IgD-negative memory B cell (primary cell): ENCODE results near the gene CXCL9. TPM values are rescaled to one million over a fixed set of nuclear protein-coding genes. Genes with fewer than 3 reads are reported as not detected.
"Not testable (repeated sequence)": the region's sequence is repeated elsewhere in the genome, so short reads cannot be mapped to it uniquely, and the experiment has no call there.

Experiments used
- H3K27ac Mint-ChIP-seq, 3 donors: one replicate each; pipeline ENCODE4 v1.8.0; 2020 to 2022; ENCODE audit warnings: mild to moderate bottlenecking in 3 of 3, mixed read lengths in 3 of 3, moderate library complexity in 1 of 3
- H3K27me3 Mint-ChIP-seq: one replicate; pipeline ENCODE4 v1.8.0; 2021; ENCODE audit warnings: mixed read lengths
- H3K36me3 Mint-ChIP-seq: one replicate; pipeline ENCODE4 v1.8.0; 2020; ENCODE audit warnings: mild to moderate bottlenecking, mixed read lengths
- H3K4me1 Mint-ChIP-seq, 3 donors: one replicate each; pipeline ENCODE4 v1.8.0; 2020 to 2022; ENCODE audit warnings: mixed read lengths in 3 of 3, mild to moderate bottlenecking in 1 of 3
- H3K4me3 Mint-ChIP-seq, 4 donors: one replicate each; pipeline ENCODE4 v1.8.0; 2020 to 2022; ENCODE audit warnings: mild to moderate bottlenecking in 4 of 4, mixed read lengths in 4 of 4, moderate library complexity in 3 of 4
- H3K9me3 Mint-ChIP-seq, 3 donors: one replicate each; pipeline ENCODE4 v1.8.0; 2020 to 2021; ENCODE audit warnings: mixed read lengths in 3 of 3, mild to moderate bottlenecking in 1 of 3
- polyA plus RNA-seq: library from polyadenylated mRNA; unstranded; fragments of 300-500 nt; fragmentation: Illumina TruSeq; gene quantifications from one replicate; pipeline ENCODE4 v1.2.3, GENCODE V29; 2021

Gene CXCL9
- not detected for polyA plus RNA-seq

DNA sequence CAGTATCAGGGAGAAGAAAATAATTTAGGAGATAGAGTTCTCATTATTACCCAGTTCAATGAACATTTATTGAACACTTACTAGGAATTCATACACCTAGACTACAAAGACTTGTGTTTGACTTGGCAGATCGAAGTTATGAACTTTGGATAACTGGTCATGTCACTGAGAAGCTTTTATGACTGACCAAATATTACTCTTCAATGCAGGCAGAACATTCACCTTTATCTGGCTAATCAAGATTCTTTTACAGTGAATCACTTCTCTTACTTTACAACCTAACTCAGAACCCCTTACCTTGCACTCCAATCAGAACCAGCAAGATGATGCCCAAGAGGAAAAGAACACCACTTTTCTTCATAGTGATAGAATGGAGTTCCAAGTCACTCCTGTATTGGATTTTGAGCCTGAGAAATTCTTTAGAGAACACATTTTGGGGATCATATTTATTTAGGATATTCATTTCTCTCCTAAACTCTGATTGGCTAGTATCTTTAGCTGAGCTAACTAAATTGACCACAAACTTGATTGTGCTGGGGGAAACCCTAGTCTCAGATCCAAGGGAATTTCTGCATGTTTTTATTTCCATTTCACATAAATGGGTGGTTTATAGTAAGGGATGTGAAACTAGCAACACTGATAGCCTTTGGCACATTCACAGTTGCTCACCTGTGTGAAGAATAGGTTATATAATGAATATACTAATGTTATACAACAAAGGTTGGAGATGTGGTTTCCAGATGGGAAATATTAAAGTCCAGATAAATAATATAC lies at the start of gene CXCL9:
Gene CXCL9, minus strand, starts transcription at position 421 of the 774 bp plus-strand sequence. Its CDS starts 60 bp downstream, at position 361.
- Mint-ChIP-seq H3K27ac (no peak within 1 kb of the TSS), H3K9me3 (no peaks in the 10 kb centered on the region), H3K4me3 (no peak within 1 kb of the TSS), H3K36me3 (peaks cover 2% of the 10 kb centered on the region), H3K4me1 (peaks cover 6 to 10% (median 6%) of the 10 kb centered on the region in 3 donors), H3K27me3 (no peaks in the 10 kb centered on the region)

DNA sequence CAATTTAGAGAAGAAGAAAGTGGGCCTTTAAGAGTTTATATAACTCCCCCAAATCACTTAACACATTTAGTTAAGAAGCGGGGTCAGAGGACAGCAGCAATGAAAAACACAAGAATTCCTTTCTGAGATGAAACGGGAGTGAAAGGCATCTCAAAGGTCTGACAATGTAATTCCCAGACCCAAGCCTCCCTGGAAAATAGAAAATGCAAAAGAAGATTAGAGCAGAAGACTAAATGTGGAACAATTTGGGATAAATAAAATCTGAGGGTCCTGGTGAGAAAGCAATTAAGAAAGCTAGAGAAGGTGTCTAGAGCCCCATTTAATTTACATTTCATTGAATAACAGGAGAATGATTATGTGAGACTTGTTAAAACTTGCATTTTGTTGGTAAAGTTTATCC lies 48.1 kb upstream of the CXCL9 start:
- H3K27ac Mint-ChIP-seq: peak overlapping the region in 2 of 3 donors; percentile 0 to 69
- H3K4me3 Mint-ChIP-seq: peak overlapping the region in 2 of 4 donors; percentile 3 to 80
- H3K36me3 Mint-ChIP-seq: no peaks in the 10 kb centered on the region
- H3K27me3 Mint-ChIP-seq: no peaks in the 10 kb centered on the region
- no peaks in the 10 kb centered on the region for H3K9me3 Mint-ChIP-seq
- H3K4me1 Mint-ChIP-seq: peaks cover 21 to 23% (median 22%) of the 10 kb centered on the region in 3 donors

DNA sequence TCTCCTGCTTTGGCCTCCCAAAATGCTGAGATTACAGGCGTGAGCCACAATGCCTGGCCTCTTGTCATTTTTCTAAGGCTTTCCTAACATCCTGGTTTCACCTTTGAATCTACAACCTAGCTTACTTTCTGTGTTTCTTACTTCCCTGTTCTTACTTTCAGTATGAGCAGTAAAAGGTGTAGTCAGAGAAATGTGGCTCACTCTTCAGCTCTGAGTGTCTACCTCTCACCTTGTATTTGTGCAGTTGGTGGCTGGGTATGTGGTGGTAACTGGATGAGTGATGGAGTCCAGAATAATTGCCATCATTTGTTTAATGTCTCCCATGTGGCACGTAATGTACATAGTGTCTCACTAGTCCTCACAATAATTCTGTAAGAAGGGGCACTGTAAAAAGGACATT lies 47.7 kb upstream of the CXCL9 start:
- Mint-ChIP-seq H3K9me3 (no peaks in the 10 kb centered on the region), H3K27me3 (no peaks in the 10 kb centered on the region), H3K4me3 (peak overlapping the region in 2 of 4 donors; percentile 67 to 83), H3K4me1 (peaks cover 18 to 19% (median 19%) of the 10 kb centered on the region in 3 donors), H3K27ac (peak overlapping the region; percentile 0 to 71 (median 69)), H3K36me3 (no peaks in the 10 kb centered on the region)

DNA sequence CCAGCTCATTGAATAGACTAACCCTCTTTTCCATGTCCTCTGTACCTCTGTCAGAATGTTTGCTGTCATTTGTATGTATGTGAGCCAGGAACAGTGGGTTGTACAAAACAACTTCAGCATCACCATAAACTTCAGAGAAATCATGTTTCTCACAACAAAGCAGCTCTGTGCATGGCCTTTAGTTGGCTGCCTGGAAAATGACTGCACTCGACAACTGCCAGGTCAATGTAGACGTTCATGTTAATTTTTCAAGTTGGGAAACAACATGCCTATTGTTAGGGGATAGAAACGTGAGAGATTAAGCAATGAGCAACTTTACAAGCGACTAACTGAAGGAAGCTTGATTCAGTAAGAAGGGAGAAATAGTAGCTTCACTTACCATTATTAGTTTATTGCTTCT lies 46.4 kb upstream of the CXCL9 start:
- H3K36me3 Mint-ChIP-seq: no peaks in the 10 kb centered on the region
- no peaks in the 10 kb centered on the region for H3K9me3 Mint-ChIP-seq
- no peak overlapping the region for H3K4me3 Mint-ChIP-seq
- H3K27me3 Mint-ChIP-seq: no peaks in the 10 kb centered on the region
- H3K27ac Mint-ChIP-seq: no peak overlapping the region
- peaks cover 14 to 17% (median 15%) of the 10 kb centered on the region in 3 donors for H3K4me1 Mint-ChIP-seq

DNA sequence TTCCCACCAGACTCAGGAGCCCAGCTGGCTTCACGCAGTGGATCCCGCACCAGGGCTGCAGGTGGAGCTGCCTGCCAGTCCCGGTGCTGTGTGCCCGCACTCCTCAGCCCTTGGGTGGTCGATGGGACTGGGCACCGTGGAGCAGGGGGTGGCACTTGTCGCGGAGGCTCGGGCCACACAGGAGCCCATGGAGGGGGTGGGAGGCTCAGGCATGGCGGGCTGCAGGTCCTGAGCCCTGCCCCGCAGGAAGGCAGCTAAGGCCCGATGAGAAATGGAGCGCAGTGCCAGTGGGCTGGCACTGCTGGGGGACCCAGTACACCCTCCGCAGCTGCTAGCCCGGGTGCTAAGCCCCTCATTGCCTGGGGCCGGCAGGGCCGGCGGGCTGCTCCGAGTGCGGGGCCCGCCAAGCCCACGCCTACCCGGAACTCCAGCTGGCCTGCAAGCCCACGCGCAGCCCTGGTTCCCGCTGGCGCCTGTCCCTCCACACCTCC lies 43.3 kb upstream of the CXCL9 start:
- H3K4me1 Mint-ChIP-seq, H3K27ac Mint-ChIP-seq, H3K27me3 Mint-ChIP-seq, H3K36me3 Mint-ChIP-seq, H3K4me3 Mint-ChIP-seq, H3K9me3 Mint-ChIP-seq: not testable (repeated sequence)

DNA sequence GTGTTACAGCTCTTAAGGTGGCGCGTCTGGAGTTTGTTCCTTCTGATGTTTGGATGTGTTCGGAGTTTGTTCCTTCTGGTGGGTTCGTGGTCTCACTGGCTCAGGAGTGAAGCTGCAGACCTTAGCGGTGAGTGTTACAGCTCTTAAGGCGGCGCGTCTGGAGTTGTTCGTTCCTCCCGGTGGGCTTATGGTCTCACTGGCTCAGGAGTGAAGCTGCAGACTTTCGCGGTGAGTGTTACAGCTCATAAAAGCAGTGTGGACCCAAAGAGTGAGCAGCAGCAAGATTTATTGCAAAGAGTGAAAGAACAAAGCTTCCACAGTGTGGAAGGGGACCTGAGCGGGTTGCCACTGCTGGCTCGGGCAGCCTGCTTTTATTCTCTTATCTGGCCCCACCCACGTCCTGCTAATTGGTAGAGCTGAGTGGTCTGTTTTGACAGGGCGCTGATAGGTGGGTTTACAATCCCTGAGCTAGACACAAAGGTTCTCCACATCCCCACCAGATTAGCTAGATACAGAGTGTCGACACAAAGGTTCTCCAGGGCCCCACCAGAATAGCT lies 42.6 kb upstream of the CXCL9 start:
- H3K27ac Mint-ChIP-seq, H3K36me3 Mint-ChIP-seq, H3K4me3 Mint-ChIP-seq, H3K9me3 Mint-ChIP-seq, H3K4me1 Mint-ChIP-seq, H3K27me3 Mint-ChIP-seq: not testable (repeated sequence)

DNA sequence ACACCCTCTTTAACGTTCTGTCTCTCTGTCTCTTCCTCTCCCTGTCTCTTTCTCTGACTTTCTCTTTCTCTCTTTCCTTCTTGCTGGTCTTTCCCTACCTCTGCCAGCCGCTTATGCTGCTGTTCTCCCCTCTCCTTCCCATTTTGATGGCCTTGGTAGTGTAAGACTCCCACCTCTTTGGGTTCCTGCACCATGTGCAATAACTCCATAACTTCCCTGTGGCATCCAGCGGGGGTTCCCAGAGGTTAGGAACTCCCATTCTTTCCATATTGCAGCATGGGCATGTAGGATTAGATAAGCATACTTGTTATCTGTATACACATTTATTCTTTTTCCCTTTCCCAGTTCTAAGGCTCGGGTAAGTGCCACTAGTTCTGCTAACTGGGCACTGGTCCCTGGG lies 37.4 kb upstream of the CXCL9 start:
- H3K4me1 Mint-ChIP-seq, H3K27ac Mint-ChIP-seq, H3K36me3 Mint-ChIP-seq, H3K4me3 Mint-ChIP-seq, H3K27me3 Mint-ChIP-seq, H3K9me3 Mint-ChIP-seq: not testable (repeated sequence)

DNA sequence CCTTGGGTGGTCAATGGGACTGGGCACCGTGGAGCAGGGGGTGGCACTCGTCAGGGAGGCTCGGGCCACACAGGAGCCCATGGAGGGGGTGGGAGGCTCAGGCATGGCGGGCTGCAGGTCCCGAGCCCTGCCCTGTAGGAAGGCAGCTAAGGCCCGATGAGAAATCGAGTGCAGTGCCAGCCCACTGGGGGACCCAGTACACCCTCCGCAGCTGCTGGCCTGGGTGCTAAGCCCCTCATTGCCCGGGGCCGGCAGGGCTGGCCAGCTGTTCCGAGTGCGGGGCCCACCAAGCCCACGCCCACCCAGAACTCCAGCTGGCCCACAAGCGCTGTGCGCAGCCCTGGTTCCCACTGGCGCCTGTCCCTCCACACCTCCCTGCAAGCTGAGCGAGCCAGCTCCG lies 36.0 kb upstream of the CXCL9 start:
- H3K27me3 Mint-ChIP-seq, H3K4me3 Mint-ChIP-seq, H3K27ac Mint-ChIP-seq, H3K9me3 Mint-ChIP-seq, H3K4me1 Mint-ChIP-seq, H3K36me3 Mint-ChIP-seq: not testable (repeated sequence)

DNA sequence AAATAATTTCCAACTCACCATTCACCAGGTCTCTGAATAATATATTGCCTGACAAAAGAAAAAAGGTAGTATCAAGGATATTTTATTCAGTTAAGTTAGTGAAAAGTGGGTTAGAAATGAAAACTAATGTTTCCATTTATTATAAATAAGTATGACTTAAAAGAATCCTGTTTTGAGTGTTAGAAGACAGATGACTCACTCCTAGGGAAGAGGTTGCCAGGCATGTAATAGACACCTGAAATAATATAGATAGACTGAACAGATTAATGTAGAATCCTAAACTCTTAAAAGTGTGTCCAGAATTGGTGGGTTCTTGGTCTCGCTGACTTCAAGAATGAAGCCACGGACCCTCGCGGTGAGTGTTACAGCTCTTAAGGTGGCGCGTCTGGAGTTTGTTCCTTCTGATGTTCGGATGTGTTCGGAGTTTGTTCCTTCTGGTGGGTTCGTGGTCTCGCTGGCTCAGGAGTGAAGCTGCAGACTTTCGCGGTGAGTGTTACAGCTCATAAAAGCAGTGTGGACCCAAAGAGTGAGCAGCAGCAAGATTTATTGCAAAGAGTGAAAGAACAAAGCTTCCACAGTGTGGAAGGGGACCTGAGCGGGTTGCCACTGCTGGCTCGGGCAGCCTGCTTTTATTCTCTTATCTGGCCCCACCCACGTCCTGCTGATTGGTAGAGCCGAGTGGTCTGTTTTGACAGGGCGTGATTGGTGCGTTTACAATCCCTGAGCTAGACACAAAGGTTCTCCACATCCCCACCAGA lies 35.1 kb upstream of the CXCL9 start:
- peak overlapping the region in 1 of 3 donors; percentile 36 for H3K27ac Mint-ChIP-seq
- H3K27me3 Mint-ChIP-seq, H3K9me3 Mint-ChIP-seq, H3K4me1 Mint-ChIP-seq, H3K36me3 Mint-ChIP-seq: not testable (repeated sequence)
- H3K4me3 Mint-ChIP-seq: peak overlapping the region; percentile 22 to 88 (median 78)

DNA sequence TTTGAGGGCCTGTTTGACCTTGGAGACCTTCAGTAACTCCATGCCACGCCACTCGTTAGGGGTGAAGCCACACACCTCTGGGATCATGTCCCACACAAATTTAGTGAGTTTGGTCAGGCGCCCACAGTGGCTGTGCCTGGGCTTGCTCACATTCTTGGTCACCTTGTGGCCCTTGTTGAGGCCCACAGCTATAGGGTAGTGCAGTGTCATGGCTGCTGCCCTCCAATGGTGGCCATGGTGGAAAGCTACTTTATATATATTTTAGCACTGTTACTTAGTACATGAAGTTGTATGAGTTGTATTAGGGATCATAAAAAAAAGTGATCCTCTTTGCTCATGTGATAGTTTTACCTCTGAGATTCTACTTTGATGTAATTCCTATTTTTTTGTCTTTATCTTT lies 29.5 kb upstream of the CXCL9 start:
- Mint-ChIP-seq H3K27me3 (no peaks in the 10 kb centered on the region), H3K9me3 (no peaks in the 10 kb centered on the region), H3K36me3 (no peaks in the 10 kb centered on the region), H3K4me3 (no peak overlapping the region), H3K27ac (no peak overlapping the region), H3K4me1 (peaks cover 0 to 2% (median 0%) of the 10 kb centered on the region in 3 donors)

DNA sequence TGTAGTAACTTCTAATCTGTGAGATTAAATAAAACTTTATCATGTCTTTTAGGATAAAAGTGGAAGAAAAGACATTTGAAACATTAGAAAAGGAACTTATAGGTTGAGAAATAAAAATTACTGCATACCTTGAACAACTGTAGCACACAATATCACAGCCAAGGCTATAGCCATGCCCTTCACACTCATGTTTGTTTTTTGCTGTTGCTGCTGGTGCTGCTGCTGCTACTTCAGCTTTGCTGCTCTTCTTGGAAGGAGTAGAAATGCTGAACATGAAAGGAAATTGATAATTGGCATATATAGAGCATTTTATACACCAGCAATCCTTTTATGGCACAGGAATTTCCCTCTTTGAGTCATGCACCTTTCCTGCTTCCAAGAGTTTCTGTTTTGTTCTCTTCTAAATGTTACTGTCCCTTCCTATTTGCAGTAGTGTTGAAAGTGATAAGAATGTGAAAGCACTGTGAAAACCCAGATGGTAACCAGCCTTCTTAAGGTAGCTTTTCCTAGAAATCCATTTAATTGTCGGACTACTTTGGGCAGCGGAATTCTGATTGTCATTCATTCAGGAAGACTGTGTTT lies 28.6 kb upstream of the CXCL9 start, which contains the start of gene CXCL11:
Gene CXCL11, minus strand, starts transcription at position 272 of the 582 bp plus-strand sequence. Its CDS starts 83 bp downstream, at position 189.
- Mint-ChIP-seq H3K4me3 (no peak within 1 kb of the TSS), H3K27ac (no peak within 1 kb of the TSS), H3K27me3 (no peaks in the 10 kb centered on the region), H3K9me3 (no peaks in the 10 kb centered on the region), H3K4me1 (peaks cover 0 to 2% (median 0%) of the 10 kb centered on the region in 3 donors), H3K36me3 (no peaks in the 10 kb centered on the region)

DNA sequence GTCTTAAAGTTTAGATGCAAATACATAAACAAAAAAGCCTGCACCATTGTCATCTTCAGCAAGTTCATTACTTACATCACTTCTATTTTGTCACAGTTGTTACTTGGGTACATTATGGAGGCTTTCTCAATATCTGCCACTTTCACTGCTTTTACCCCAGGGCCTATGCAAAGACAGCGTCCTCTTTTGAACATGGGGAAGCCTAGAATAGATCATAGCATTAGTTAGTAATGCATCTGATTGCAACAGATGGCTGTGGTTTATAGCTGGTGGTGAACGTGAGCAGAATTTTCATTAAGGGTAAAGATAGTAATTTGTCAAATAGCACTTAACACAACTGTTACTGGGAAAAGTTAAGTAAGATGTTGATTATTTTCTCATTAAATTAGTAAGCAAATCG lies 27.8 kb upstream of the CXCL9 start:
- H3K4me3 Mint-ChIP-seq: no peak overlapping the region

DNA sequence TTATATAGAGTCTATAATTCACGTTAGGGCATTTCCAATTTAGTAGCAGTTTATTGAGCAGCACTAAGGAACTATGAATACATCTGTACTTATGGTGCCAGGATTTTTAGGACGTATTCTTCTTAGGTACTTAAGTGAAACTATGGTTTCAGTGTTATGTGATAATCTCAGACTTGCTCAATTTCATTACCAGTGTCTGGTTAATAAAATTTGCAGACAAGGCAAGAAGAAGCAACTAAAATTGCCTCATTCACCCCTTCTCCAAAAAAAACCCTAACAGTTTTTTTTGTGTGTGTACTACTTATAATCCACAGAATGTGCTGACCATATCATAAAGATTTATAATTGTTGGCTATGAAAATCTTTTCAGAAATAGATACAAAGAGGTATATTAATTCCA lies 22.0 kb upstream of the CXCL9 start:
- no peak overlapping the region for H3K27ac Mint-ChIP-seq
- H3K4me3 Mint-ChIP-seq: no peak overlapping the region
- no peaks in the 10 kb centered on the region for H3K36me3 Mint-ChIP-seq
- no peaks in the 10 kb centered on the region for H3K9me3 Mint-ChIP-seq
- peaks cover 7 to 10% (median 8%) of the 10 kb centered on the region in 3 donors for H3K4me1 Mint-ChIP-seq
- H3K27me3 Mint-ChIP-seq: peaks cover 2% of the 10 kb centered on the region

More for the DNA sequence above, 27.8 kb upstream of the CXCL9 start:
- no peaks in the 10 kb centered on the region for H3K27me3 Mint-ChIP-seq
- peaks cover 0 to 2% (median 0%) of the 10 kb centered on the region in 3 donors for H3K4me1 Mint-ChIP-seq
- no peaks in the 10 kb centered on the region for H3K9me3 Mint-ChIP-seq
- H3K36me3 Mint-ChIP-seq: no peaks in the 10 kb centered on the region
- H3K27ac Mint-ChIP-seq: no peak overlapping the region

DNA sequence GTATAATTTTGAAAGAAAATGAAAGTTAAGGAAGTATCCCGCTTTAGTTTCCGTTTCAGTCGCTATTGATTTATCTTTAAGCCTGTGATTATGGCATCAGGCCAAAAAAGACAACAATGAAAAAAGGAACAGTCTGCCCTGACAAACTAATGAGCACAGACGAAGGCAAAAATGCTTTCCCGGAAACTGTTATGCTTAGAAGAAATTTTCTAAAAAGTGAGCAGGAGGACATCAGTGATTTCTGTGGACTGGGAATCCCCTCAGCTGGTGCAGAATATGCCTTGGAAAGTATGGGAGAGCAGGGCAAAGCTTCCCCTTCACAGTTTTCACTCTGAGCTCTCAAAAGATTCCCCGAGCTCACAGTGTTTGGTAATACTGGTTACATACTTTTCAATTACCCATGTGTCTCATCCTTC lies 21.0 kb upstream of the CXCL9 start:
- Mint-ChIP-seq H3K36me3 (no peaks in the 10 kb centered on the region), H3K4me1 (peaks cover 11 to 17% (median 16%) of the 10 kb centered on the region in 3 donors), H3K27ac (peak overlapping the region in 1 of 3 donors; percentile 84), H3K9me3 (no peaks in the 10 kb centered on the region), H3K4me3 (peak overlapping the region in 3 of 4 donors; percentile 61 to 73 (median 63)), H3K27me3 (peaks cover 2% of the 10 kb centered on the region)

DNA sequence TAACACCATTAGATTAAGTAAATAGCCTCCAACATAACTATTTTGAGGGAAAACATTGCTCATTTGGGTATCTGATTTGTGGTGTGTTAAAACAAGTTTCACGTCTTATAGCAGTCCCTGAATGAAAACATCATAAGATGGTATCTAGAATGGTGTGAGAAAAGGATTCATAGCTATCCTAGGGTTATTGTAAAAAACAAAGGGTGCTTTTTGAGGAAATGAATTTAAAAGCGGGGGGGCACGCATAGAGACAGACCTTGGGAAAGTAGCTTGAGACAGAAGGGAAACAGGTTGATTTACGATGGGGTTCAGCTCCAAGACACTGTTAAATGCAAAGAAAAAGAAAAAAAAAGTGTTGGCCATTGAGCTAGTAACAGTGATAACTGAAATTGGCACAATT lies 16.8 kb upstream of the CXCL9 start:
- Mint-ChIP-seq H3K27me3 (peaks cover 2% of the 10 kb centered on the region), H3K4me1 (peaks cover 20 to 42% (median 29%) of the 10 kb centered on the region in 3 donors), H3K4me3 (peak overlapping the region in 2 of 4 donors; percentile 53 to 55), H3K9me3 (peaks cover 0 to 2% (median 0%) of the 10 kb centered on the region in 3 donors), H3K27ac (no peak overlapping the region), H3K36me3 (no peaks in the 10 kb centered on the region)
